H9 (cell line): ENCODE data around the gene CCDC148. TPM values are rescaled to one million over a fixed set of nuclear protein-coding genes. Genes with fewer than 3 reads are reported as not detected.

Experiments used
- DNase-seq: peaks from one replicate; pipeline ENCODE4 v3.0.0-alpha.2; 2017
- H2AFZ ChIP-seq: one replicate; pipeline ENCODE4 v1.6.1; 2013; ENCODE audit warnings: mild to moderate bottlenecking, low read length, control low read depth, moderate library complexity
- H2AK5ac ChIP-seq: 2 replicates; pipeline ENCODE4 v1.6.1; 2013; ENCODE audit warnings: low read length, control low read depth, mixed read lengths; ENCODE audit not compliant: insufficient read length
- H2BK120ac ChIP-seq: one replicate; pipeline ENCODE4 v1.6.1; 2013; ENCODE audit warnings: low read depth, mild to moderate bottlenecking, low read length, control low read depth, inconsistent platforms; ENCODE audit not compliant: poor library complexity, severe bottlenecking
- H2BK12ac ChIP-seq: 2 replicates; pipeline ENCODE4 v1.6.1; 2013; ENCODE audit warnings: low read length, control low read depth, mixed read lengths, low read depth; ENCODE audit not compliant: insufficient read length
- H2BK15ac ChIP-seq: 2 replicates; pipeline ENCODE4 v1.6.1; 2013; ENCODE audit warnings: low read depth, low read length, control low read depth
- H2BK20ac ChIP-seq: one replicate; pipeline ENCODE4 v1.6.1; 2013; ENCODE audit warnings: low read depth, mild to moderate bottlenecking, low read length, control low read depth, inconsistent platforms; ENCODE audit not compliant: poor library complexity, severe bottlenecking
- H2BK5ac ChIP-seq: 2 replicates; pipeline ENCODE4 v1.6.1; 2013; ENCODE audit warnings: low read length, control low read depth, mixed read lengths; ENCODE audit not compliant: insufficient read length
- H3K14ac ChIP-seq: 2 replicates; pipeline ENCODE4 v1.6.1; 2013; ENCODE audit warnings: low read length, control low read depth; ENCODE audit not compliant: insufficient read depth
- H3K18ac ChIP-seq: 2 replicates; pipeline ENCODE4 v1.6.1; 2013; ENCODE audit warnings: low read depth, mild to moderate bottlenecking, mixed read lengths, low read length, control low read depth; ENCODE audit not compliant: insufficient read length
- H3K23ac ChIP-seq: 2 replicates; pipeline ENCODE4 v1.6.1; 2013; ENCODE audit warnings: low read length, control low read depth, mixed read lengths, low read depth; ENCODE audit not compliant: insufficient read length
- H3K23me2 ChIP-seq: 2 replicates; pipeline ENCODE4 v1.6.1; 2013; ENCODE audit warnings: low read depth, mild to moderate bottlenecking, mixed read lengths, low read length, control low read depth; ENCODE audit not compliant: insufficient read length, poor library complexity, severe bottlenecking
- H3K27ac ChIP-seq: 2 replicates; pipeline ENCODE4 v1.5.1; 2013; ENCODE audit warnings: low read length, control low read depth, mixed read lengths, low read depth; ENCODE audit not compliant: insufficient read length
- H3K27me3 ChIP-seq: 2 replicates; pipeline ENCODE4 v1.6.1; 2013; ENCODE audit warnings: low read length, control low read depth, inconsistent platforms; ENCODE audit not compliant: insufficient read depth
- H3K4ac ChIP-seq: 2 replicates; pipeline ENCODE4 v1.6.1; 2013; ENCODE audit warnings: low read depth, mild to moderate bottlenecking, control low read depth, inconsistent platforms, low read length, moderate library complexity
- H3K4me1 ChIP-seq: 2 replicates; pipeline ENCODE4 v1.6.1; 2013; ENCODE audit warnings: low read length, control low read depth, inconsistent platforms; ENCODE audit not compliant: insufficient read depth
- H3K4me2 ChIP-seq: 2 replicates; pipeline ENCODE4 v1.6.1; 2013; ENCODE audit warnings: low read length, control low read depth, mixed read lengths; ENCODE audit not compliant: insufficient read length, insufficient read depth
- H3K56ac ChIP-seq: 2 replicates; pipeline ENCODE4 v1.6.1; 2013; ENCODE audit warnings: low read depth, mild to moderate bottlenecking, mixed read lengths, low read length, control low read depth; ENCODE audit not compliant: insufficient read length
- H3K79me1 ChIP-seq: 2 replicates; pipeline ENCODE4 v1.6.1; 2013; ENCODE audit warnings: low read depth, mild to moderate bottlenecking, moderate library complexity, low read length, control low read depth, inconsistent platforms; ENCODE audit not compliant: insufficient read depth, poor library complexity, severe bottlenecking
- H3K79me2 ChIP-seq: 2 replicates; pipeline ENCODE4 v1.6.1; 2013; ENCODE audit warnings: low read length, control low read depth, inconsistent platforms; ENCODE audit not compliant: insufficient read depth
- H3K9ac ChIP-seq: 2 replicates; pipeline ENCODE4 v1.6.1; 2013; ENCODE audit warnings: low read length, control low read depth, mixed read lengths; ENCODE audit not compliant: insufficient read length; ENCODE audit errors: extremely low read depth
- H3K9me3 ChIP-seq: one replicate; pipeline ENCODE4 v1.6.1; 2013; ENCODE audit warnings: low read depth, low read length, inconsistent platforms; ENCODE audit not compliant: control insufficient read depth
- H3T11ph ChIP-seq: one replicate; pipeline ENCODE4 v1.6.1; 2013; ENCODE audit warnings: mild to moderate bottlenecking, low read length, control low read depth, inconsistent platforms
- H4K20me1 ChIP-seq: one replicate; pipeline ENCODE4 v1.6.1; 2013; ENCODE audit not compliant: control insufficient read depth, insufficient read length, insufficient read depth
- H4K5ac ChIP-seq: 2 replicates; pipeline ENCODE4 v1.6.1; 2013; ENCODE audit warnings: low read depth, mild to moderate bottlenecking, mixed read lengths, low read length, control low read depth; ENCODE audit not compliant: insufficient read length
- H4K8ac ChIP-seq: replicated peaks from 2 replicates; pipeline ENCODE4 v1.6.1; 2013; ENCODE audit warnings: low read length, control low read depth, mixed read lengths, low read depth; ENCODE audit not compliant: insufficient read length
- H4K91ac ChIP-seq: 2 replicates; pipeline ENCODE4 v1.6.1; 2013; ENCODE audit warnings: low read depth, mild to moderate bottlenecking, moderate library complexity, mixed read lengths, low read length, control low read depth; ENCODE audit not compliant: insufficient read length
- H3K27ac Mint-ChIP-seq, 3 experiments: 2 replicates in 2 of 3; 3 replicates in 1 of 3; pipeline ENCODE4 v1.8.0; 2020 to 2021; ENCODE audit warnings: mixed read lengths in 3 of 3, mild to moderate bottlenecking in 1 of 3, moderate library complexity in 1 of 3
- H3K27me3 Mint-ChIP-seq: 2 replicates; pipeline ENCODE4 v1.8.0; 2021; ENCODE audit warnings: low read depth, mild to moderate bottlenecking, moderate library complexity, mixed read lengths
- H3K36me3 Mint-ChIP-seq, 3 experiments: 2 replicates in 2 of 3; 3 replicates in 1 of 3; pipeline ENCODE4 v1.8.0; 2020 to 2021; ENCODE audit warnings: low read depth in 3 of 3, mixed read lengths in 3 of 3; ENCODE audit not compliant: insufficient read depth in 1 of 3
- H3K4me1 Mint-ChIP-seq, 2 experiments: 2 replicates each; pipeline ENCODE4 v1.8.0; 2020; ENCODE audit warnings: mixed read lengths in 2 of 2
- H3K4me3 Mint-ChIP-seq, 2 experiments: 2 replicates in 1 of 2; 3 replicates in 1 of 2; pipeline ENCODE4 v1.8.0; 2020 to 2021; ENCODE audit warnings: mild to moderate bottlenecking in 2 of 2, mixed read lengths in 2 of 2, moderate library complexity in 1 of 2
- H3K9me3 Mint-ChIP-seq, 2 experiments: 2 replicates in 1 of 2; 3 replicates in 1 of 2; pipeline ENCODE4 v1.8.0; 2020; ENCODE audit warnings: mild to moderate bottlenecking in 2 of 2, mixed read lengths in 2 of 2, moderate library complexity in 1 of 2
- CTCF ChIP-seq: fragments of 200-600 bp; sonication (generic); conservative IDR thresholded peaks from 3 replicates; pipeline ENCODE4 v1.8.0; 2021; ENCODE audit warnings: antibody characterized with exemption, mild to moderate bottlenecking
- WGBS: extraction: QIAGEN DNeasy Blood & Tissue Kit; methylation state at CpG from one replicate; pipeline ENCODE4 v1.1.7; 2013; ENCODE audit warnings: missing lambda C conversion rate, low lambda C conversion rate, mixed read lengths; ENCODE audit not compliant: insufficient read length; ENCODE audit errors: extremely low coverage; 5-methylcytosine and 5-hydroxymethylcytosine counted together
- total RNA-seq: library from RNA; stranded (reverse); gene quantifications from 2 replicates; pipeline ENCODE4 v1.2.1, GENCODE V29; 2021

The CCDC148 gene
- total RNA-seq, 1 experiment from 2014 or later, result 1.5 TPM

- H3K4me1 Mint-ChIP-seq, result peaks cover 33 to 39% of the 10 kb centered on the region in 2 experiments
- Histone ChIP-seq H2BK120ac (no peak overlapping the region), H2BK20ac (no peak overlapping the region), H3K23me2 (no peaks in the 10 kb centered on the region), H3T11ph (no peak overlapping the region), H4K5ac (no peak overlapping the region), H3K4me1 (no peaks in the 10 kb centered on the region; the same call in 1 of the 2 replicates), H3K56ac (no peak overlapping the region), H3K14ac (no peak overlapping the region), H3K9me3 (no peaks in the 10 kb centered on the region), H3K4ac (no peak overlapping the region), H3K4me2 (no peak overlapping the region), H3K9ac (no peak overlapping the region), H4K20me1 (no peaks in the 10 kb centered on the region), H4K91ac (no peak overlapping the region), H3K23ac (no peak overlapping the region), H2BK15ac (no peak overlapping the region), H3K79me1 (peaks cover 7% of the 10 kb centered on the region), H3K18ac (no peak overlapping the region), H2BK5ac (no peak overlapping the region), H3K27me3 (no peaks in the 10 kb centered on the region), H3K27ac (no peak overlapping the region), H3K79me2 (peaks cover 8% of the 10 kb centered on the region; the same call in 1 of the 2 replicates), H2AK5ac (no peak overlapping the region), H2AFZ (no peak overlapping the region), H2BK12ac (no peak overlapping the region), H4K8ac (no peak overlapping the region)
- H3K27ac Mint-ChIP-seq, result peak overlapping the region in 2 of 3 experiments; percentile 3 to 69; a peak in 3 of 7 replicates
- H3K4me3 Mint-ChIP-seq, result no peak overlapping the region; a peak in 1 of 5 replicates
- TF ChIP-seq CTCF, result no peak
- WGBS, result no CpG with 5 or more reads among the region's 1 CpG
- no peaks in the 10 kb centered on the region for H3K9me3 Mint-ChIP-seq
- no peaks in the 10 kb centered on the region for H3K36me3 Mint-ChIP-seq
- H3K27me3 Mint-ChIP-seq, result no peaks in the 10 kb centered on the region
- no peak for DNase-seq
Observed at GRCh38 chr2:158497486-158497885, 40.9 kb upstream of the CCDC148 start.
